ENCODE measurements around the gene WDR26.
"Not testable (repeated sequence)": the region's sequence is repeated elsewhere in the genome, so short reads cannot be mapped to it uniquely, and the experiment has no call there.

WDR26 gene

DNA sequence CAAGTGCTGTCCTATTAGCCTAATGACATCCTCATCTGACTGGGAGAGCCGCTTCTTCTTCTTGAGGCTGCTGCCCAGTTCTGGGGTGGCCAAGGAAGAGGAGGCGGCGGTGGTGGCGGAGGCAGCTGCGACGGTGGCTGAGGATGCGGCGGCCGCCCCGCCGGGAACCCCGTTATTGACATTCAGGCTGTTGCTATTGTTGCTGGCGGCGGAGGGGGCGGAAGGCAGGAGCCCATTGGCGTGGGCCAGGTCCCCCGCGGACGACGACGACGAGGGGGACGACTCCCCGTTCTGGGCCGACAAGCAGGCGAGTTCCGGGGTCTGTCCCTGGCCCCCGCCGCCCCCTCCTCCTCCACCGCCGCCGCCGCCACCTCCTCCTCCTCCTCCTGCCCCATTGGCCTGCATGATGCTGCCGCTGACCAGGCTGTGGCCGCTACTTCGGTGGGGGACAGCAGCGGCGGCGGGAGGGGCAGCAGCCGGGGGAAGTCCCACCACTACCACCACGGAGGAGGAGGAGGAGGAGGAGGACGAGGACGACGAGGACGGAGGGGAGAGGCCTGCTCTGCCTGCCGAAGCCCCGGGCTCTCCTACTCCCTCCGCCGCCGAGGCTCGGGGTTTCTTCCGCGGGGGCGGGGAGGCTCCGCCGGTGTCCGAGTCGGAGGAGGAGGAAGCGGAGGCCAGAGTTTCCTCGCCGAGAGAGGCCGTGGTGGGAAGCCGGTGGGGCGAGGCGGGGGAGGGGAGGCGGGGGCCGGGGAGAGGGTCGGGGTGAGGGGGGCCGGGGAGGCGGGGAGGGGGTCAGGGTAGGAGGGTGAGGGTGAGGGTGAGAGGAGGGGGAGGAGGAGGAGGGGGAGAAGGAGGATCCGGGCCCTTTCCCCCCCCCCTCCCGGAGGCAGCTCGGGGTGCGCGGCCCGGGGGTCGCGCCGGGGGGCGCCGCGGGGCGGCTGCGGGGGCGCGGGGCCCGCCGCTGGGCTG lies 610 bp downstream of the WDR26 start:
- DNase-seq = no peak

DNA sequence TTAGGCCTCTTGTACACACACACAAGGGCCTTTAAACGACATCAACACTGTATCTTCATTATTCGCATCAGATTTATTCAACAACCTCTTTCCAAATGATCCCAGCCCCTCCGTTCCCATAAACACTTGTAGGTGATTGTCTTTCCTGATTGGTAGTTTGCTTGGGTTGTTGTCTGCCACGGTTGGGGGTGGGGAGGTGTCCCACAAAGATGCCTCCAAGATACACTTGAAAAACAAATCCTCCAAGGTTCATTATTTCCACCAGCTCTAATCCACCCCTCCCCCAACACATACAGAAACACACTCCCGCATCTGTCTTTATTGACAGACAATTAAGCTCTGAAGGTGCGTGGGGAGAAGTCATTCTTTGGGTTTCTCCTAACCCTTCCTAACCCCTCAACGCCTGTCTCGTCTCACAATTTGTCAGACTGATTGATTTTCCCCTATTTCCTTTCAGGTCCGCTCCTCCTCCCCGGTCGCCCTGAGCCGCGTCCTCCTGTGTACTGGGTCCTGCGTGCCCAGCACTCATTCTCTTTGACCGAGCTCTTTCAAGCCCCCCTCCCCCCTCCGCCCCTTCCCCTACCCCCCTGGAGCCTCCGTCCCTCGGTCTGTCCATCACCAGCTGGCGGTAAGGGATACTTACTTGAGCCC lies 1.4 kb downstream of the WDR26 start:
- DNase-seq = peak; percentile 15

- no peak for DNase-seq
Measured at GRCh38 chr1:224432672-224433040, 1.9 kb downstream of the WDR26 start.

- DNase-seq = no peak
Measured at GRCh38 chr1:224432146-224432545, 2.5 kb downstream of the WDR26 start.

DNA sequence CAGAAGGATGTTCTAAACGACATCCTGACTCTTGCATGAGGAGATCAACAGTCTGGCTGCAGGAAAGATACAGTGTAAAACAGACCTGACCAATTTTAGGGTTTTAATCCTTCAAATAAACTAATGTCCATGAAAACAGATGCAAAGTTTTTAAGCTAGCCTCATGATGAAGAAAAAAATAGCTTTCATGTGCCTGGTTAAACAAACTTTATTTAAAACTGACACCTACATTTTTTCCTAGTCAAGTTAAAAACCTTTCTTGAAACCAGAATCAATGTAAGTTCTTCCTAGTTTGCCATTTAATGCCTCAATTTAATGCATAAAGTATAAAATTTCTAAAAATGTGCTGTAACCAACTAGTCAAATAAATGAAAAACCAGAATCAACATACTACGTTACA lies 2.9 kb downstream of the WDR26 start:
- no peak for DNase-seq

DNA sequence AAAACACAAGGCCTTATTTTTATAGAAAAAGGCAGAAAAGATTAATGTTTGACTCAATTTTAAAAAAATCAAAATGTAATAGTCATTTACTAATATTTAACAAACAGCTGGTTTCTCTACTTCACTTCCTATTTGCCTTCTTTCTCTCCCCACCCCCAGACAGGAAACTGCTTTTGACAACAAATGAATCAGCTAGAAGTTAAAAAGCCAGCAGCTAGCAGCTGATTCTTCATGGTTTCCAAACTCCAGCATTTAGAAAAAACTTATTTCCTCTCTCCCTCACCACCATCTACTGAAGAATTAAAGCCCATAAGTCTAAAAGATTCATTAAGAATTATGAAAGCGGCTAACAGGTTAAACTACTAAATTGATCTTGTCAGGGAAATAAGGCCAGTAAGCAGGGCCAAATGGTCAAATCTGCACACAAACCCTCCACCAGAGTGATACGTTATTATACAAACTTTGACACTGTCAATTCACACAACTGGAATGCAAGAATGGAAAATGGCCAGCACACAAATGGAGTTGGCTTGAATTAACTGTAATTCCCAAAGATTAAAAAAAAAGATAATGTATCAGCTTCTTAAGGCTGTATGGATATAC lies 4.0 kb downstream of the WDR26 start:
- DNase-seq = no peak

GRCh38 chr1:224429616-224430326 lies 4.8 kb downstream of the WDR26 start:
- no peak for DNase-seq

GRCh38 chr1:224428713-224429112 lies 5.9 kb downstream of the WDR26 start:
- DNase-seq = not testable (repeated sequence)

DNA sequence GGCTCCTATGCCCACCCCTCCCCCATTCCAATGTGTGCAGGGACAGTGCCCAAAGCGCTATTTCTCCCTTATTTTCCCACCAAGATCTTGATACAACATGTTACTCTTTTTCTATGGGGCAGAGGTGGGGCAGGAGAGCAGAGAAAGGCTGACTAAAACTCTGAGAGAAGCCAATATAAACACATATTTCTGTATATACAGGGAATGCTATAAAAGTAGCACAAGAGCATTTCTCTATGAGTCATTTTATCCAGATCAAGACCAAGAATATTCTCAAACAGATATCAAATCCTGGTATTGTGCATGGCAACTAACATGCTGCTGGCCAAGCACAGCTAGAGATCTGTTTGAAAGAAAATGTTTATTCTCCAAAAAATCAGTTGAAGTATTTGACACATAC lies 7.3 kb downstream of the WDR26 start:
- DNase-seq = no peak

DNA sequence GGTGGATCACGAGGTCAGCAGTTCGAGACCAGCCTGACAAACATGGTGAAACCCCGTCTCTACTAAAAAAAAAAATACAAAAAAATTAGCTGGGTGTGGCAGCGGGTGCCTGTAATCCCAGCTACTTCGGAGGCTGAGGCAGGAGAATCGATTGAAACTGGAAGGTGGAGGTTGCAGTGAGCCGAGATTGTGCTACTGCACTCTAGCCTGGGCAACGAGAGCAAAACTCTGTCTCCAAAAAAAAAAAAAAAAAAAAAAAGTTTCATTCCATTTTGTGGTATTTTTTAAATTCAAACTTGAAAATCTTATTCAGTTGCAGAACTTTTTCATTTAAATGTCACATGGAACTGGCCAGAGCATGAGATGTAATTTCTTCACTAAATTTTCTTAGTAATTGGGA lies 7.7 kb downstream of the WDR26 start:
- not testable (repeated sequence) for DNase-seq

DNA sequence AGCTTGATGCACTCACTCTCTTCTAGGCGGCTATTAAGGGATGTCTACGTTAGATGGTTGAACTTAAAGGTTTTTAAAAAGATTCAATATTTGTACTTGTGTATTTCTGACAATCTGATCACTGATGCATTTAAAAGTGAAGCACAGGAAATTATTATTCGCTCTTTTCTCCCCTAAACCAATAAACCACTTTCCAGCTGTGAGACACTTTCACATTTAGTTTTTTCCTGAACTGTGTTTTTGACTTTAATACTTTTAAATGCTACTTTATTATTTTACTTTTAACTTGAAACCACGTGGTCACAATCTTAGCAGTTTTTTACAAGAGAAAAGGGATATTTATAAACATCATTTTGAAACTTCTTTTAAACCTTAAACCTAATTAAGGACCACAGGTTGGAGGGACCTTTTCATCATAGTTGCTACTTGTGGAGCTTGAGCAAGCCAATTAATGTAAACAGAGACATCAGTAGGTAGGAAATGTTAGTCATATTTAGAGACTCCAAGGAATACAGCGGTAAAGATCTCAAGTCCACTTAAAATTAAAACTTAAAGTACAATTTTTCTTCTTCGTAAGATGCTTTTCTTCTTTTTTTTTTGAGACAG lies 9.2 kb downstream of the WDR26 start:
- DNase-seq = no peak

DNA sequence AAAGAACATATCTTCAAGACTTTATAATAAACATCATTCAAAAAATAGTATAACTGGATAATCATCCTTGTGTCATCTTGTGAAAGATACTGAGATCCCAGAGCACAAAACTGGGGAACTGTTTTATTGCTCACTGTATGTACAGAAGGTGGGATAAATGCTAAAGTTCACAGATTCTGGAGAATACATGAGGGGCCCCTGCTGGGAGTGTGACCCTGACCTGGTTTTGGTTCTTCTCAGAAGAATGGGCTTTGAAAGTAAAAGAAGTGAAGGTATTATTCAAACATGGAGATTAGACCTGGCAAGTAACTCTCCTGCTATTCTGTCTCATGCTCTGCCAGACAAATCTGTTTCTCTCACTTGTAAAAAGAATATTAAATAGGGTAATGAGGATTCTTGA lies 14.5 kb downstream of the WDR26 start:
- no peak for DNase-seq

DNA sequence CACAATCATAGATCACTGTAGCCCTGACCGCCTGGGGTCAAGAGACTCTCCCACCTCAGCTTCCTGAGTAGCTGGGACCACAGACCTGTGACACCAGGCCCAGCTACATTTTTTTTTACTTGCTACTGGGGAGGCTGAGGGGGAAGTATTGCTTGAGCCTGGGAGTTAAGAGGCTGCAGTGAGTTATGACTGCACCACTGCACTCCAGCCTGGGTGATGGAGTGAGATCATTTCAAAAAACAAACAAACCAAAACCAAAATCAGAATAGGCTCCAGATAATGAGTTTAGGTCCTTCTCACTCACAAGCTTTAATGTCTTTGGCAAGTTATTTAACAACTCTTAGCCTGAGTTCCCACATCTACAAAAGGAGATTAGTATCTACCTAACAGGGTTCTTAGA lies 22.8 kb downstream of the WDR26 start:
- no peak for DNase-seq

GRCh38 chr1:224408294-224408590 lies 26.4 kb downstream of the WDR26 start:
- DNase-seq = no peak

DNA sequence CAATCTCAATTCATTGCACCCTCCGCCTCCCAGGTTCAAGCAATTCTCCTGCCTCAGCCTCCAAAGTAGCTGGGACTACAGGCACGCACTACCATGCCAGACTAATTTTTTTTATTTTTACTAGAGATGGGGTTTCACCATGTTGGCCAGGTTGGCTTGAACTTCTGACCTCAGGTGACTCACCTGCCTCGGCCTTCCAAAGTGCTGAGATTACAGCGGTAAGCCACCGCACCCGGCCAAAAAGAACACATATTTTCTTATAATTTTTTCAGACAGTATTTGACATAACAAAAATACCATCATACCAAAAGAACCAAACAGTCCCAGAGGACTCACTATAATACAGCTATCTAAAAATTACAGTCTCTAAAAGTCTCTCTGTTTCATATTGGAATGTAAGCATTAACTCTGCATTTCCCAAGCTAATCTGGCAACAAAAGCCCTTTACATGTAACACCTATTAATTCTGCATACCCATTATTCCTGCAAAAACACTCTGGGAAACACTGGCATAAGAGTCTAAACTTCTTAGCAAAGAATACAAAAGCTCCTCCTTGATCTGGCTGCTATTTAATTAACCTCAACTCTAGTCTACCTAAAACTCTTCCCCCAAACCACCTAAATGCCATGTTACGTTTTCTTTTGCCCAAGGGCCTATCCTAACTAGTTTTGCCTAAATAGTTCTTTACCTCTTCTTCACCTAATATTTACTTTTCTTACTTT lies 26.9 kb downstream of the WDR26 start:
- DNase-seq = no peak

DNA sequence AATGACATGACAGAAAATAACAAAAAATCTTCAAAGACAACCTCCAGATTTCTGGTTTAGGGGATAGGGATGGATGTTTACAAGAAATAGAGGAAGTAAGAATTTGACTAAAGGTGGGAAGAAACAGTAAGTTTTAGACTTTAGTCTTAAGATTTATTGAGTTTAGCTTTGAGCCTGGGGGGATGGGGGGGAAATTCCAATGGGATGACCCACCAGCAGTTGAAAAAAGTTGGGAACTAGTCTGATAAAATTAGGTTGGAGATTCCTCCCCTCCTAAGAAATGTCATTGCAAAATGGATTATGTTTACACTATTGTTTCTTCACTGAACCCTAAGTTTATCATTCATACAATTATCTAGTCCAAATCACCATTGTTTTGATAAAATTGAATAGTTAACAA lies 28.4 kb downstream of the WDR26 start:
- no peak for DNase-seq

DNA sequence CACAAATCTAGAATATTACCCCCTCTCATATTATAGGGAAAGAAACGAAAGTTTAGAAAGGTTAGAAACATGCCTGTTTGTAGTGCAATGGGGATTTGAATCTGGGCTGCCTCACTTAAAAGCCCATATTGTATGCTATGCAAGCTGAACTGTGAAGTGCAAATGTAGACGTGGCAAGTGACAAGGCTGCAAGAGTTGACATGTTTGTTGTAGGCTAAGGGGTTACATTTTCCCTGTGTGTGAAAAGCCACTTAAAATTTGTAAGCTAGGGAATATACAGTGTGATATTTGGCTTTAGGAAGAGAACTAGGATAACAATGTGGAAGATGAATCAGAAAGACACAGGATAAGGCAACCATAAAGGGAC lies 29.0 kb downstream of the WDR26 start:
- DNase-seq = no peak

GRCh38 chr1:224404916-224405603 lies 29.5 kb downstream of the WDR26 start:
- no peak for DNase-seq

- no peak for DNase-seq
Measured at GRCh38 chr1:224402472-224403036, 32.0 kb downstream of the WDR26 start.

DNA sequence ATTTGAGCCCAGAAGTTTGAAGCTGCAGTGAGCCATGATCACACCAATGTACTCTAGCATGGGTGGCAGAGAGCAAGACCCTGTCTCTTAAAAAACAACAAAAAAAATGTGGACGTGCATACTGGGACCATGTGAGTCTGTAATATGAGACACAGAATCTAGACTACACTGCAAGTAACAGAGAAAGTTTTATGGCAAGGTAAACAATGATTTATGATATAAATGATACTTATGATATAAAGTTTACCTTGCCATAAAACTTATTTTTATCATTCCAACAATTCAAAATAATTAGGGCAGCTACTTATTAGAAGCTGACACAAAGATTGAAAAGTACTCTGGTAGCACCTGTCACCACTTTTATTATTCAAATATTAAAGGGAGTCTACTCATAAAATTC lies 34.7 kb downstream of the WDR26 start:
- DNase-seq = no peak

GRCh38 chr1:224393294-224393693 lies 41.3 kb downstream of the WDR26 start:
- no peak for DNase-seq
